ENCODE results near the gene NTMT1.

The NTMT1 gene

GRCh38 chr9:129597355-129598088 is 28.4 kb upstream of the NTMT1 start:
- DNase-seq, result no peak

DNA sequence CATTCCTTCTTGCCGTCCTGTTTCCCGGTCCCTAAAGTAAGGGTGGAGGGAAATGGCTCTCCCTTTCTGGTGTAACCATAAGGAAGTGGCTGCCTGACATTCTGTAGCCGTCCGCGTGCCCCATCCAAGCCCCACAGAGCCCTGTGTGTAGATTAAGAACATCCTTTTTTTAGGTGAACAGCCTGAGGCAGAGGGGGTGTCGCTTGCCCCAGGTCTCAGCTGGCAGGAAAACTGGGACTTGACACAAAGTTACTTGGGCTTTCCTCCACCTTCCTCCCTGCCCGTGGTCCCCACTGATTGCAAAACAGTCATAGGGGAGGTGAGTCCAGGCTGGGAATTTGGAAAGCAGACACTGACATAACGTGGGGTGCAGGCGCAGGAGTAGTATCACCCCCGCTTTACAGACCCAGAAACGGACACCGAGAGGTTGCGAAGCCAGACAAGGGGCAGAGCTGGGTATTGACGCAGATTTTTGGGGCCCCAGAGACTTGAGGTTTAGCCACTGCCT is 27.8 kb upstream of the NTMT1 start:
- no peak for DNase-seq

DNA sequence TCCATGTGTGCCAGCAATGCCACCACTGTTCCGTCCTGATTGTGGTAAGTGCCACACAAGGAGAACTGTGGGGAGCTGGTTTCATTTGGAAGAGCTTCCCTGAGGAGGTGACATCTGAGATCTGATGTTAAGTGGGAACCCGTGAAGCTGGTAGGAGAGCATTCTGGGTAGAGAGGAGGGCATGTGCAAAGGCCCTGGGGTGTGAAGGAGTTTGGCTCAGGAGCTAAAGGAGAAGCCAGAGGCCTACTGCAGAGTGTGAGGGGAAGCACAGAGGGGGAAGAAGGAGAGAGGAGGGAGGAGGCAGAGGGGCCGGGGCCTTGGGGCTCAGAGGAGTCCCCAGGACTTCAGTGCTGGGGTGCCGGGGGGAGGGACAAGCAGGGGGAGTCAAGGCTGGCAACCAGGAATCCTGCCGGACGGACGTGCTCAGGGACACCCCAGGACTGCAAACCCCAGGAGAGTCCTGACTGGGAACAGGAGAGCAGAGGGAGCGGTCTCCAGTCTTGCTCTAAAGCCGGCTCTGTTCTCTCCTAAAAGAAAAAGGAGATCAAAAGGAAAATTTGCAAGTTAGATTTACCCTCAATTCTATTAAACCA is 24.8 kb upstream of the NTMT1 start:
- DNase-seq, result no peak

GRCh38 chr9:129602598-129603415 is 23.2 kb upstream of the NTMT1 start:
- DNase-seq, result peak in 1 of 2 experiments; percentile 59

- no peak for DNase-seq
Measured at GRCh38 chr9:129604056-129604765, 21.8 kb upstream of the NTMT1 start.

DNA sequence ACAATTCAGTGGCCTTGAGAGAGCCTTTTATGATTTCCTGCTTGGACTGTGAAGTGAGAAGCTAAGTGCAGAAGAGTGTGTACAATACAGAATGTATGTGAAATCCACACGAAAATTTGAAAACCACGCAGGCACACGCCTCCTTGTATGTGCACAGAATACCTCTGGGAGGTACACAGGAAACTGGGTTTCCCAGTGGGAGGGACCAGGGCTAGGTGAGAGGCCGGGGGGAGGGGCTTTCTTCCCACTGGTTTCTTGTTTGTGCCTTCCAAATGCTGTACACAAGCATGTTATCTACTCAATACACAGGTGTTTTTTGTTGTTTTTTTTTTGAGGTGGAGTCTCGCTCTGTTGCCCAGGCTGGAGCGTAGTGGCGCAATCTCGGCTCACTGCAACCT is 21.2 kb upstream of the NTMT1 start:
- DNase-seq, result no peak

DNA sequence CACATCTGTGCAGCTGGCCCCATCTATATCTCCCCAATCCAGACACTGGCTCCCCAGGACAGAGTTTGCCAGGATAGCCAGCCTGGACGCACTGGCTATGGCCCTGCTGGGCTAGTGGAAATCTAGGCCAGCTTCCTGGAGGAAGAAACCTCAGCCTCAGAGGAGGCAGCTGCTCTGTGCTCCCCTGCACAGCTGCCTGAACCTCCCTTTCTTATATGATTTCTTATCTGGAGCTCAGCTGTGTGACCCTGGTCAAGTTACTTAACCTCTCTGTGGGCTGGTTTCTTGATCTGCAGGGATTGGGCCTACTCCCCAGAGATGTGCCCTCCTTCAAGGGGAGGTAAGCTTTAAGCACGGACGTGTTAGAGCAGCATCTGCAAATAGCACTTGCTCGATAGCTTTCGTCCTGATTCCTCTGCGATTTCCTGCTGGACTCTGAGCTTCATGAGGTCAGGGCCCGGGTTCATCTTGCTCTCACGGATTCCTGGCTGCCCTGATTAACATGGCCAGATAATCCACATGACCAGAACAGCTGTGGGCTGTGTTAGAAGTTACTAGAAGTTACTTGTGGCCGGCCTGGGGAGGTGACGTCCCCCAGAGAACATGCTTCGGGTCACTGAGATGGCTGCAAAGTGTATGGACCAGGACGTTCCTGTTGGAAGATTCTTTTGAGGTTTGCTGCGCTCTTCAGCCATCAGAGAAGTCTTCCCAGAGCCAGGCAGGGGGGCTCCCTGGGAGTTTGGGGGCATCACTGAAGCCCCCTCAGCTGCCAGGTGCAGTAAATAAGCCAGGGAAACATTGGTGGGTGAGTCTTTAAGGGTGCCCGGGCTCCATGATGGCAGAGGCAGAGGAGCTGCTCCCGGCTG is 19.6 kb upstream of the NTMT1 start:
- no peak for DNase-seq

- peak; percentile 91 to 94 for DNase-seq
Measured at GRCh38 chr9:129607027-129607387, 19.0 kb upstream of the NTMT1 start.

- DNase-seq, result no peak
Measured at GRCh38 chr9:129608561-129609481, 17.1 kb upstream of the NTMT1 start.

DNA sequence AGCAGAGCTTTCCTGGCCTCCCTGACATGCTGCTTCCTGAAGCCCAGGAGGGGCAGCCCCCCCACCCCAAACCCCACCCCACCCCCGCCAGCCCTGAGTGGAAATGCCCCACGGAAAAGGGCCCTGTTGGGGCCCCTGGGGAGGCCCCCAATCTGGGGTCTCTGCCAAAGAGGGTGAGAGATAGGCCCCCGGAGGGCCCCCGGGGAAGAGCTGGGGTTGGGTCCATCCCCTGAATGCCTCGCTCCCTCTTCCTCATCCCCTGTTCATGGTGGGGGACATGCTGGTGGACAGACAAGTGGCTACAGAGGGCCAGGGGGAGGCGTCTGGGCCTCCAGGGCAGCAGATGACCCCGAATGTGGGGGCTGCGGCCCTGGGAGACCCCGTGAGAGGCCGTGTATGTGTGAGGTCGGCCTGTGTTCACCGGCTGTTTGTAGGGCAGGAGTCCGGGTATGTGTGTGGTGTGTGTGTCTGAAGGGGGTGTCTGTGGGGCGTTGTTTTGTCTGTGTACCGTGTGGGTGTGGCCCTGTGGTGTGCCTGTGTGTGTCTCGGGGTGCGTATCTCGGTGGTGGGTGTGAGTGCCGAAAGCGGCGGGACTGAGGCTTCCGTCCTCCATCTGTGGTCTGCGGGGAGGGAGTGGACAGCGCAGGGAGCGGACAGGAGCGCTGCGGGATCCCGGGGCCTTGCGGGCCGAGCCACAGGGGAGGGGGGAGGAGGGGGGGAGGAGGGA is 16.3 kb upstream of the NTMT1 start:
- peak in 1 of 2 experiments; percentile 30 for DNase-seq

DNA sequence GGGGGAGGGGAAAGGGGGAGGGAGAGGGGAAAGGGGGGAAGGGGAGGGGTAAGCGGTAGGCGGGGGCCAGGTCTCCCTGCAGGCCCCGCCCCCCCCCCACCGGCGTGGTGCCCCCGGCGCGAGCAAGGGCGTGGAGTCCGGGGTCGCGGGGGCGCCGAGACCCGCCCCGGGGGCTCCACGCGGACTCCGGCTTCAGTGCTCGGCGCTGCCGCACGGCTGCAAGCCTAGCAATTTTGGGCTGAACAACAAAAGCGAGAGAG is 15.8 kb upstream of the NTMT1 start:
- no peak for DNase-seq

DNA sequence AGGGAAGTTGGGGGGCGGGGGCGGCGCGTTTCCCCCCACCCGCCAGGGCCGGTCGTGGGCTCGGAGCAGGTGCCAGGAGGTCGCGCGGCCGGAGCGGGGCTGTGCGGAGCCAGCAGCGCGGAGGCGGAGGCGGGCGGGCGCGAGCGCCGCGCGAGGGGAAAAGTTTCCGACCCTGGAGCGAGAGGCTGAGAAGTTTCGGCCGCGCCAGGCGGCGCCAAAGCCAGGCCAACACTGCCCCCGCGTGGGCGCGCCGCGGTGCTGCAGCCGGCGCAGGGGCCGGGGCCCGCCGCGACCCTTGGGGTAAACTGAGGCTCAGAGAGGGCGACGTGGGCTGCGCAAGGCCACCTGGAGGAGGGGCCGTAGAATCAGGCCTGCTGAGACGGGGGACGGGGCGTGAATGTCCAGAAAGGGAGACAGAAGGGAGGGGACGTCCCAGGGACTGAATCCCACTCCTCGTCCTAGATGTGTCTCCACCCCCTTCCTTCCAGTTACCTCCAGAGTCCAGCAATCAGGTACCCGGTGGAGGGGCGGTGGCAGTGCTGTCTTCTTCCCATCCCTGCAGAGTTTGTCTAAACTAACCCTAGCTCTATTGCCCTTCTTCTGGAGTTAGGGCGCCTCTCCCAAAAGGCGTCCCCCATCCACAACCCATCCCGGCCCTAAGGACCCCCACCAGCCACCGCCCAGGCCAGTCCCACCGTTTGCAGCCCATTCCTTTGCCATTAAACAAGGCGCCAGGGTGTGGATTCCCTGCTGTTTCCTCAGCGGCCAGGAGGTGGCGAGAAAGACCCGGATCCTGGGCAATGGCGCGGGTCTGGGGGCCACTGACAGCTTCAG is 15.3 kb upstream of the NTMT1 start:
- DNase-seq, result peak in 1 of 2 experiments; percentile 65

GRCh38 chr9:129611307-129611800 is 14.6 kb upstream of the NTMT1 start:
- DNase-seq, result no peak

DNA sequence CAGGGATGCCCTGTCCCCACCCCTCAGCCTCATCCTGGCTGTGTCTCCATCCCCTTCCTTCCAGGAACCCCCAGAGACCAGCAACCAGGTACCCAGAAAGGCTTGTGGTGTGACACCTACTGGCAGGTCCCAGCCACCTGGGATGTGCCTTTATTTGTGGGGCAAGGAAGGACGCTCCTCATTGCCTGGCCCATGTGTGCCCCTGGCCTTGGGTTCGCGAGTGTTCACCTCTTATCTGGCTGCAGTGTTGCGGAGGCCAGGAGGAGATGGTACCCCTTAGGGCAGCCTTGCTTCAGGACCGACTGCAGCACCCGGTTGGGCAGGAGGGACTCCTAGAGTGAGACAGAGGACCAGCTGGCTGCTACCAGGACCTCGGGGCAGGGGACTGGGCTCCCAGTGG is 13.8 kb upstream of the NTMT1 start:
- no peak for DNase-seq

GRCh38 chr9:129612815-129613519 is 13.0 kb upstream of the NTMT1 start:
- DNase-seq, result no peak

DNA sequence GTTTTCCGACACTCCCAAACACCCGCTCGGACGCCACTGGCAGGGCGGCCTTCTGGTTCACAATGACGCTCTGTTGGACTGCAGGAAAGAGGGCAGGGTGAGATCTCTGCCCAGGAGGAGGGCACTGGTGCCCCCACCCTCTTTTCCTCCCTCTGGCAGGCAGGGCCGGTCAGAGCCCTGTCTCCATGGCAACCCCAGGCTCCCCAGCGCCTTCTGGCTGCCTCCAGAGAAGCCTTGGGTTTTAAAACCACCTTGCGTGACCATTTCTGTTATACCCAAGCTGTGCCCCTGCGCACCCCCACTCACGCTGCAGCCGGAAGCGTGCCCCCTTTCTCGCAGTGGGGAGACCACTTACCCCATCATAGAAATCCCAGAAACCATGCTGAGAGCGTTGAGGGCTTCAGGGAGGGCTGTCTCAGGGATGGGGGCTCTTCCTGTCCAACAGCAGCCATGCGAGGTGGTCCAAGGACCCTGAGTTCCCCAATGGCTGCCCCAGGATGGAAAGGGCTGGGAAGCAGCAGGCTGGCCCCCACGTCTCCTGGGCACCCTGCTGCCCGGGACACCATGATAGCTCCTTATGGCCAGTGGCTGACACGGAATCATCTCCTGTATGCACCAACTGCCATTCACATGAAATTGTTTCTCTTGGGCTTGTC is 12.3 kb upstream of the NTMT1 start:
- peak; percentile 70 to 89 for DNase-seq

DNA sequence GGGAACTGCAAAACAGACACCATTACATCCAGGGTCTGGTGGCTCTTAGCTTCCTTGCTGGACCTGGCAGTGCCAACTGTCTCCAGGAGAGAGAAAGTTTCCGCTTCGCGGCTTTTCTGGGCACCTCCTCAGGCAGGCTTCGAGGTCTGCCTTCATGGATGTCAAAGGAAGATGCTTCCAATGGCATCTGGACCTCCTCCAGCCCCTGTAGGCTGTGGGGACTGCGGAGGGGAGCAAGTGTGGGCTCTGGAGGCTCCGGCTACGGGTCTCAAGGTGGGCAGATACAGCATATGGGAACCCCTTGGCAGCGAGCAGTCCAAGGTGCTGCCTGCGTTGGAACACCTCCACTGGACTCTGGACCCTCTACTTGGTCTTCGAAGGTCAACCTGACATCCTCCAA is 11.0 kb upstream of the NTMT1 start:
- no peak for DNase-seq

Measured in NCI-H524 (cell line).